Medulla oblongata (tissue), 1 donor: Measurements from ENCODE around the gene BEGAIN.

ENCODE experiments used
- DNase-seq: peaks from one replicate; pipeline ENCODE4 v3.0.0-alpha.2; 2015; ENCODE audit errors: extremely low spot score

The BEGAIN gene

GRCh38 chr14:100601064-100601463 is 13.8 kb upstream of the BEGAIN start:
- no peak for DNase-seq

GRCh38 chr14:100599981-100600380 is 12.8 kb upstream of the BEGAIN start:
- no peak for DNase-seq

GRCh38 chr14:100594625-100594951 is 7.4 kb upstream of the BEGAIN start:
- no peak for DNase-seq

- no peak for DNase-seq
Measured at GRCh38 chr14:100593751-100594624, 6.8 kb upstream of the BEGAIN start.

DNA sequence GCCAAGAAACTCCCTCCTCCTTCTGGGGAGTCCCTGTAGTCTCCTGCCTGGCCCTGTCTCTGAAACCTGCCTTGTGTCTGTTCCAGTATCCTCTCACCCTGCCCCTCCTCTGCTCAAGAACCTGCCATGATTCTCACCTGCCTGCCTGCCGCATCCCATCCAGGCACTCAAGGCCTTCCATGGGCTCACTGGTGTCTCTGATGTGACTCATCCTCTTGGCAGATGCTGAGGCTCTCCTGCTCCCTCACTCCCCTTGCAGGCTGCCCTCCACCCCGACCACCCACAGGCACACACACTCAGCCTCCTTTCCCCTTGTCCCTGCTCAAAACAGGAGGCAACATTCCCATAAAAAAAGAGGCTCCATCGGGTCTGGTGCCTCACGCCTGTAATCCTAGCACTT is 5.8 kb upstream of the BEGAIN start:
- no peak for DNase-seq

DNA sequence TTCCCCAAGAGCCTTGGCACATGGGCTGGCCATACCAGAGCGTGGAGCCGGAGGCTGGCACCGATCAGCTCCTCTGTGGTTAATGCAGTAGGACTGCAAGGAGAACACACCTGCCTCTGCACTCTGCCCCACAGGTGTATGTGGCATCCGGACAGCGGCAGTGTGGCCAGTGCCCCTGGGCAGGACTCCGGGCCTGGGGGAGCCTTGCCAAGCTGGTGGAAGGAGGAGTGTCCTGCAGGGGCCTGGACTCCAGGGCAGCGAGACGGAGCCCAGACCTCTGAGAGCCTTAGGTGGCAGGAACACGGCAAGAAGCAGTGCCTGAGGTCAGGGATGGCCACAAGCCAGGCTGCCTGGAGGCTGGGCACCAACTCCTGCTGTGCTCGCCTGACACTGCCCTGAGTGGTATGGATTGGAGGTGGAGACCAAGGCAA is 5.3 kb upstream of the BEGAIN start:
- no peak for DNase-seq

GRCh38 chr14:100591453-100592371 is 4.5 kb upstream of the BEGAIN start:
- no peak for DNase-seq

- DNase-seq, result no peak
Measured at GRCh38 chr14:100590726-100591452, 3.7 kb upstream of the BEGAIN start.

DNA sequence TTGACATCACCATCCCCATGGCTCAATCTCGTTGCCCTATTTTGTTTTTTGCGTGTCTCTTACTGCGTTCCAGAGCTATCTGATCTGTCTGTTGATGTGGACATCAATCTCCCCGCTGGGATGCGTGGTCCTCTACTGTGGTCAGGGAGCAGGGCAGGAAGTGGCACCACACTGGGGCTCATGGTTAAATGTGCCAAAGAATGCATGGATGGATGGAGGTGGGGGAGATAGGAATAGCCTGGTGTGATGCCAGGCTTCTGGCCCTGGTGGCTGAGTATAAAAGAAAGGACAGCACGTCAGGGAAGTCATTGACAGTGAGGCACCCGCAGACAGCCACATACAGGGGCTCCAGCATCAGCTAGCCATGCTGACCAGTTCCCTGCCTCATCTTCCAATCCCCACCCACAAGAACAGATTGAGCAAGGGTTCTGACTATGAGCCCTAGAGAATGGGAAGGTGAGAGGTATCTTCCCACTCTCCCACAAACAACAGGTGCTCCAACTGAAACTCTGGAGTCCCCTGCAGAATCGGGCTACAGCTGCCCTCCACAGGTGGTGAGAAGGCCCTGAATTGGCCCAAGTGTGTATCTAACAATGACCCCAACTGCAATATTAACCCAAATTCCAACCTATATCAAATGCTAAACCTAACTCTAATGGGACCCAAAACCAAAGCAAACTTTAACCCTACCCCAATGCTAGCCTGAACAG is 2.7 kb upstream of the BEGAIN start:
- DNase-seq, result no peak

- DNase-seq, result no peak
Measured at GRCh38 chr14:100589071-100589759, 2.0 kb upstream of the BEGAIN start.

DNA sequence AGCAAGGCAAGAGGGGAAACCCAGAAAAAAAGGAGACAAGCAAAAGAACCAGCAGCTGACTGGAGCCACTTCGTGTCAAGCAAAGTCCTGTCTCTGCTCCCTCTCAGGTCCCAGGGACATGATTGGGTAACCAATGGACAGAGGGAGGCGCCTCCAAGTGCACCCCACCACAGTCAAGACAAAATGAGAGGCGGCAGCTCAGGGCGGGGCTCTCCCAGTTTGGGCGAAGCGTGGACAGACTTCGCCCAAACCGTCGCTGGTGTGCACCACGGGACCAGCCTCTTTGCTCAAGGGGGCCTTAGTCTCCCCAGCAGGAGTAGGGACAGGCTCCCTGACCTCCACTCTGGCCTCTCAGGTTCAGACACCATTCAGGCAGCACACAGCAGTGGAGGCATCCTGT is 1.5 kb upstream of the BEGAIN start:
- DNase-seq, result no peak

DNA sequence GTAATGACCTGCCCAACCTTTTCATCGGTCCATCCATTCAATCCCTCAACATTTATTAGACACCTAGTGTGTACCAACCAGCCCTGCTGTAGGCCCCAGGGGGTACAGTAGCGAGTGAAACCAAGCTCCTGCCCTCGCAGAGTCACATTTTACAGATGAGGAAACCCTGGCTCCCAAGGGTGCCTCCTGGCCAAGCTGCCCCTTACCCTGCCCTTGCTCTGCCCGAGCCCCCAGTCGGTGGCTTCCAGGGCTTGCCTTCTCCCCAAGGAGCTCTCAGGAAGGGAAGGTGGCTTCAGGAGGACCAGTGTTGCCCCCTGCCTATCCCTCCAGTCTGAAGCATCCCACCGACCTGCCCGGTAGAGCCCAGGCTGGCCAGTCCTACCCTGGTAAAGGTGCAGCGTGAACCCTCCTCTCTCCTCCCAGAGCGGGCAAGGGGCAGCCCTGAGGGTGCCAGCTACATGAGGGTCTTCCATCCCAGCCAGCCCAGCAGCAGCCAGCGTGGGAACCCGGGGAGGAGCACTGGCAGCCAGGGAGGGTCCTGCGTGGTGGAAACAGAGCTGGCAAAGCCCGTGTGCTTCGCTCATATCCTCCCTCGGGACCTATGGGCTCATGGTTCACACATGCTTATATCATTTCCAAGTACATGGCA is 670 bp upstream of the BEGAIN start:
- DNase-seq, result no peak

- no peak for DNase-seq
Measured at GRCh38 chr14:100586403-100587085, 673 bp downstream of the BEGAIN start.

- DNase-seq, result no peak
Measured at GRCh38 chr14:100586153-100586402, 1.1 kb downstream of the BEGAIN start.

DNA sequence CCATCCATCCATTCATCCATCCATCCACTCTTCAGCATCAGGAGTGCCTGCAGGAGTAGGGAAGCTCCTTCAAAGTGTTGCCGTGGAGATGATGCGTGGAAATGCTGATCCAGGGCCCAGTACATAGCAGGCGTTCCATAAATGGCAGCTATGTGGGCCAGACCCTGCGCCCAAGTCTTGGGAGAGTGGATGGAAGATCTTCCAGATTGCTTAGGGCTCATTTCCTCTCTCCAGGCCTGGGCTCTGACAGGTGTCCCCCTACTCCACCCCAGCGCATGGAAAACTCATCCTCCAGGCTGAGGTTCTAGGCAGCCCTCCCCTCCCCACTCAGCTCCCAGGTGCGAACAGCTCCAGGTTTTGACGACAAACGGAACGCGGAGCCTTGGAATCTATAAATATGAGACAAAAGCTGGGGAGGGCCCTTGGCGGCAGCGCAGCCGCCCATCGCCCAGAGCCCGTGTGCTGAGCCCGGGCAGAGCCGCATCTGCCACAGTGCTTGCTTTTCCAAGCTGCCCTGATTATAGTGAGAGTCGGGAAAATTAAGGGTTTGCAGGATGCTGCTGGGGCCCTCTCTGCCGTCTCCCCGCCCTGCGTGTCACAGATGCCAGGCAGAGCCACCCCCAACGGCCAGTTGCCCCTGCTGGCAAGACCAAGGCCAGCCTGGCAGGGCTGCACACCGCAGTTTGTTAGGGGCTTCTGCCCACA is 1.6 kb downstream of the BEGAIN start:
- no peak for DNase-seq

DNA sequence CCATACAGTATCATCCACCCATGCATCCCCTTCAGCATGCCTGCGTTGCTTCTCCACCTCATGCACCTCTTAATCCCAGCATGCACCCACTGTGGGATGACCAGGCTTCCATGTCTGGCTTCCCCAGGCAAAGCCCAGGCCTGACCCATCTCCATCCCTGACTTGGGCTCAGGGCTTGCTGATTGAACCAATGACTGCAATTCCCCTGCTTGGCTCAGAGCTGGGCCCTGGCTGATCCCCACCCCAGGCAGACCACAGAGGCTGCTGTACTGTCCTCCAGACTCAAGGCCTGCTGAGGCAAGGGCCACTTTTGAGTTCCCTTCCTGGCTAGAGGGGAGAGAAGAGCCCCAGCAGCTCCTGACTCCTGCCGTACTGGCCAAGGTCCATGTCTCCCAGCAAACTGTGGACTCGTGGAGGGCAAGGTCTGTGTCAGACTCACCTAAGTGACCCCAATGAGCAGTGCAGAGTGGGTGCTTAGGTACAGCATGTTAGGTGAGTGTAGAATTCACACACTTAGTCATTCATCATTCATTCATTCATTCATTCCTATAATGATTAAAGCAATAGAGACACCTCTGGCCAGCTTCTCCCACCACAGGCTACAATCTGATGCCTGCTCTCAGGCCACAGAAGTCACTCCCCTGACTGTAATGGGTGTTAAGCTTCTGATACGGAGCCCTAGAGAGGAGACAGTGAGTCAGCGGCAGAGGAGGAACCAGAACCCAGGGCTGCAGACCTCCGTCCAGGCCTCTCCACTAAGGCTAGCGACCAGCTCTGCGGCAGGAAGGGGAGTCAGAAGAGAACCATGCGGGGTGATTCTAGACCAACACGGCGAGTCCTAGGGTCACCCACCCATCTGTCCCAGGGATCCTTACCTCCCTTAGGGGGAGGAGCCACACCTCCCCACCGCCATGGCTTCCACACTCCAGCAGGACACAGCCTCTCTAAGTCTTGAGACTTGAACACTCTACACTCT is 2.9 kb downstream of the BEGAIN start:
- DNase-seq, result no peak

DNA sequence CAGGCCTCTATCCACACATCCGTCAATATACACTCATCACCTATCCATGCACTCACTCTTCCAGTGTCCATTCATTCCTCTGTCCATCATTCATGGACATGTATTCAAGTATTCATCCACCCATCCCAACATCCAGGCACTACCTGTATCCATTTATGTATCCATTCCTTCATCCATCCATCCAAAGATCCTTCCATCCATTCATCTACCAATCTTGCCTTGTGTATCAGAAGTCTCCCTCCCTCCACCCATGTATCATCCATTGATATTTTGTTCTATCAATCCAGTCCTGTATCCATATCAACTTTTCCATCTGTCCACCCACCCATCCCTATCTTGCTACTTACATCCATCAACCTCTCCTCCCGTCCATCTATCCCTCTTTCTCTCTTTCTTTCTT is 4.0 kb downstream of the BEGAIN start:
- DNase-seq, result no peak

DNA sequence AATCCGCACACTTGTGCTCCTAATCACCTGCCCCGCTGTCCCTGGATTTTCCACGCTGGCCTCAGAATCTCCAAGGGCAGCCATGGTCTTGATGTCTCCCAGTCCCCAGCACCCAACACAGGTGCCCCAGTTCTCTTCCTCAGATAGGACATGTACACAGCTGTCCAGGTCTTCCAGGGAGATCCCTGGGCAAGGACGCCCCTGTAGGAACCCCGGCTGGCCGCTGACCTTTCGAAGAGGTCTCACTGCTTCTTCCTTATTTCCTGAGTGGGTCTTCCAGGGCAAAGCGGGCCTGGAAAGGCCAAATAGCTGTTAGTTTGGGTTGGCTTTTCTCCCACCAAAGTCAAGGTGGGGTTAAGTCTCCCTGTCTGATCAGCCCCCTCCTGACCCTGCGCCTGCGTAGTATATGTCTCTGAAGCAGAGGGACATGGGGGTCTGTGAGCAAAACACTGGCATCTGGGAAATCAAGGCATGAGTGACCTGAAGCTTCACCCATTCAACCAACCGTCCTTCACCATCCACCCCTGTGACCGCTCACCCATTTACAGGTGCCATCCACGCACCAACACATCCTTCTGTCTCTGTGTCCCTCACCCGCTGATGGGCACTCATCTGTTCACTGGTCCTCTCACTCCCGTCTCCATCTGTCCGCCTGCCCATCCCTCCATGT is 4.6 kb downstream of the BEGAIN start:
- no peak for DNase-seq
